Endothelial cell of umbilical vein (primary cell): ENCODE results near the gene GRB14. TPM values are rescaled to one million over a fixed set of nuclear protein-coding genes. Genes with fewer than 3 reads are reported as not detected.
A peak's percentile ranks its signal among the peaks of the same experiment; 100 is the strongest.

Experiments used
- BruUV-seq: library from RNA; stranded (reverse); fragments of 400-500 nt; replicated peaks from 2 replicates; lab custom pipeline; 2021; lab: Mats Ljungman, UMichigan
- CTCF ChIA-PET: fragments of 300-600, 350-600 bp; sonication (Branson Sonifier 250); formaldehyde crosslinking; loops from one replicate; lab custom pipeline; 2021; ENCODE audit warnings: antibody characterized with exemption, inconsistent platforms; lab: Charles Lee
- POLR2A ChIA-PET: fragments of 300-600, 350-600 bp; sonication (Branson Sonifier 250); formaldehyde crosslinking; loops from one replicate; lab custom pipeline; 2021; ENCODE audit warnings: antibody characterized with exemption, inconsistent platforms; lab: Charles Lee
- DNase-seq: peaks from one replicate; pipeline ENCODE4 v3.0.0-alpha.2; 2011; ENCODE audit warnings: low read depth, low spot score
- FAIRE-seq: peaks from 2 replicates; lab custom pipeline; 2011; peaks lifted over from hg19 to GRCh38; lab: Jason Lieb, UNC
- H2AFZ ChIP-seq: 2 replicates; pipeline ENCODE4 v1.6.0; 2012; ENCODE audit warnings: low read depth, low read length, control low read depth, inconsistent platforms
- H3K27ac ChIP-seq: 2 replicates; pipeline ENCODE4 v1.5.1; 2011; ENCODE audit warnings: low read depth, mild to moderate bottlenecking, control low read depth, low read length, moderate library complexity; ENCODE audit not compliant: insufficient read depth
- H3K27me3 ChIP-seq, 2 experiments: 2 replicates each; pipeline versions ENCODE4 v1.6.0 to v1.6.1; 2011; ENCODE audit warnings: low read length in 2 of 2, mixed read lengths in 1 of 2; ENCODE audit not compliant: control insufficient read depth in 2 of 2, insufficient read depth in 2 of 2
- H3K36me3 ChIP-seq, 2 experiments: 2 replicates in 1 of 2; 3 replicates in 1 of 2; pipeline ENCODE4 v1.5.1; 2011; ENCODE audit warnings: low read length in 2 of 2, mild to moderate bottlenecking in 1 of 2, moderate library complexity in 1 of 2; ENCODE audit not compliant: control insufficient read depth in 2 of 2, insufficient read depth in 2 of 2; ENCODE audit errors: extremely low read depth in 1 of 2
- H3K4me1 ChIP-seq: 3 replicates; pipeline ENCODE4 v1.5.1; 2011; ENCODE audit warnings: mild to moderate bottlenecking, low read length; ENCODE audit not compliant: control insufficient read depth, insufficient read depth; ENCODE audit errors: extremely low read depth
- H3K4me2 ChIP-seq: 2 replicates; pipeline ENCODE4 v1.6.1; 2011; ENCODE audit warnings: low read length, control low read depth, mixed read lengths; ENCODE audit not compliant: insufficient read depth
- H3K4me3 ChIP-seq, 3 experiments: fragments of 200-600 bp in 1 of 3; sonication (generic), shearing (Covaris generic) in 1 of 3; replicated peaks in 1 of 3; 2 replicates each; pipeline ENCODE4 v1.5.1; 2011 to 2016; ENCODE audit warnings: control low read depth in 3 of 3, low read length in 3 of 3, mild to moderate bottlenecking in 2 of 3, inconsistent platforms in 1 of 3, low read depth in 1 of 3, moderate library complexity in 1 of 3; ENCODE audit not compliant: insufficient read depth in 1 of 3
- H3K79me2 ChIP-seq: 2 replicates; pipeline ENCODE4 v1.6.0; 2012; ENCODE audit warnings: low read length, inconsistent platforms; ENCODE audit not compliant: control insufficient read depth, insufficient read depth
- H3K9ac ChIP-seq: replicated peaks from 2 replicates; pipeline ENCODE3; 2011; ENCODE audit warnings: low read length, control low read depth; ENCODE audit not compliant: insufficient read depth; ENCODE audit errors: extremely low read depth
- H3K9me1 ChIP-seq: replicated peaks from 3 replicates; pipeline ENCODE4 v1.6.0; 2011; ENCODE audit warnings: mild to moderate bottlenecking, low read length; ENCODE audit not compliant: control insufficient read depth, insufficient read depth; ENCODE audit errors: extremely low read depth
- H3K9me3 ChIP-seq: replicated peaks from 2 replicates; pipeline ENCODE4 v1.5.1; 2012; ENCODE audit warnings: low read length, inconsistent platforms; ENCODE audit not compliant: control insufficient read depth, insufficient read depth
- H4K20me1 ChIP-seq: replicated peaks from 2 replicates; pipeline ENCODE3; 2011; ENCODE audit warnings: mild to moderate bottlenecking, low read length; ENCODE audit not compliant: control insufficient read depth, insufficient read depth; ENCODE audit errors: extremely low read depth
- CTCF ChIP-seq, 2 donors: IDR thresholded peaks; 1 replicate in 1 of 2; 2 replicates in 1 of 2; pipeline ENCODE4 v1.5.1; 2011; ENCODE audit warnings: low read length in 2 of 2, mild to moderate bottlenecking in 2 of 2, moderate library complexity in 2 of 2, control low read depth in 1 of 2, inconsistent platforms in 1 of 2, low read depth in 1 of 2; ENCODE audit not compliant: insufficient read depth in 1 of 2; ENCODE audit errors: extremely low read depth in 1 of 2
- EZH2 ChIP-seq: IDR thresholded peaks from 2 replicates; pipeline ENCODE4 v1.6.1; 2012; ENCODE audit warnings: borderline replicate concordance, low read depth, mild to moderate bottlenecking, moderate library complexity, low read length, inconsistent platforms; ENCODE audit not compliant: severe bottlenecking
- FOS ChIP-seq: IDR thresholded peaks from 2 replicates; pipeline ENCODE4 v1.6.1; 2011; ENCODE audit warnings: mild to moderate bottlenecking, low read length, moderate library complexity, borderline replicate concordance; ENCODE audit not compliant: insufficient read depth
- GATA2 ChIP-seq: IDR thresholded peaks from 2 replicates; pipeline ENCODE4 v1.7.0; 2011; ENCODE audit warnings: low read depth, mild to moderate bottlenecking, moderate library complexity, mixed read lengths, low read length; ENCODE audit not compliant: insufficient read length, insufficient read depth
- JUN ChIP-seq: IDR thresholded peaks from 2 replicates; pipeline ENCODE4 v1.6.1; 2011; ENCODE audit warnings: borderline replicate concordance, low read depth; ENCODE audit not compliant: insufficient read length, insufficient read depth
- MAX ChIP-seq: IDR thresholded peaks from 2 replicates; pipeline ENCODE4 v1.6.1; 2011; ENCODE audit not compliant: insufficient read depth, insufficient read length
- MYC ChIP-seq: IDR thresholded peaks from one replicate; pipeline ENCODE4 v1.6.1; 2011; ENCODE audit warnings: mild to moderate bottlenecking, low read depth, low read length
- POLR2A ChIP-seq: IDR thresholded peaks from 2 replicates; pipeline ENCODE4 v1.6.1; 2012; ENCODE audit warnings: low read depth, mild to moderate bottlenecking, control low read depth, low read length
- POLR2AphosphoS5 ChIP-seq: IDR thresholded peaks from 2 replicates; pipeline ENCODE4 v1.6.1; 2012; ENCODE audit warnings: low read depth, mild to moderate bottlenecking, control low read depth, low read length, moderate library complexity; ENCODE audit not compliant: insufficient read depth
- dilution Hi-C: fragments of 300-500 bp; cut with MboI; formaldehyde crosslinking; loops from one replicate; pipeline ENCODE4 v1.15.0; 2019; ENCODE audit warnings: low sequenced_read_pairs; ENCODE audit not compliant: extremely low pct_ligation_motif_present
- intact Hi-C: fragments of 100-400 bp; cut with micrococcal nuclease; formaldehyde crosslinking; loops from one replicate; pipeline ENCODE4 v1.10.0; 2022
- polyA plus RNA-seq, 4 experiments: library from polyadenylated mRNA; depleted of rRNA in 3 of 4; stranded (reverse) in 3 of 4; unstranded in 1 of 4; fragments of >200 nt; gene quantifications; 2 replicates each; pipeline versions ENCODE4 v1.2.1 to v1.2.3, GENCODE V29; 2011 to 2012; ENCODE audit warnings: missing spikeins in 1 of 4
- total RNA-seq: library from RNA; stranded (reverse); gene quantifications from 2 replicates; pipeline ENCODE4 v1.2.3, GENCODE V29; 2021

The GRB14 gene
- total and polyA plus RNA-seq, 2 donors (not counting 3 experiments of a cell fraction or from before 2014, with no cell fraction given), result 3.0 to 10.3 TPM

- Histone ChIP-seq H3K4me2 (no peak overlapping the region), H3K79me2 (peaks cover 16% of the 10 kb centered on the region), H3K9ac (peak overlapping the region; percentile 4), H2AFZ (no peak overlapping the region), H3K9me3 (no peaks in the 10 kb centered on the region), H3K27me3 (no peaks in the 10 kb centered on the region), H3K4me1 (peaks cover 20% of the 10 kb centered on the region), H3K36me3 (no peaks in the 10 kb centered on the region), H4K20me1 (no peaks in the 10 kb centered on the region), H3K4me3 (no peak overlapping the region), H3K9me1 (no peaks in the 10 kb centered on the region), H3K27ac (no peak overlapping the region)
- no TSS peak for BruUV-seq
- intact Hi-C loops, result loop anchor here (1.0 to 5.0 kb wide), 3 partner anchors 40 to 1443 kb away; no protein-coding TSS in a partner anchor
- CTCF ChIA-PET, result interaction anchor here (0.5 to 7.2 kb wide), 35 partner anchors 9 to 1444 kb away, joined by 3 to 233 read pairs (median 5); no protein-coding TSS in a partner anchor
- POLR2A ChIA-PET, result no interaction called here
- dilution Hi-C loops, result no loop called here
- DNase-seq (no peak), FAIRE-seq (no peak)
- TF ChIP-seq FOS (no peak), MYC (no peak), CTCF (IDR thresholded peaks at IDR 0.05; ENCODE audit: extremely low read depth in 1 of 2, insufficient read depth in 1 of 2, low read depth in 1 of 2, low read length in 2 of 2) (no peak), MAX (no peak), POLR2A (no peak), JUN (no peak), POLR2AphosphoS5 (no peak), EZH2 (no peak), GATA2 (no peak)
Measured at GRCh38 chr2:164600763-164601162, 20.5 kb downstream of the GRB14 start.
